Immature natural killer cell (primary cell): ENCODE data around the gene PRKAA2. TPM values are rescaled to one million over a fixed set of nuclear protein-coding genes. Genes with fewer than 3 reads are reported as not detected.
"Not testable (repeated sequence)": the region's sequence is repeated elsewhere in the genome, so short reads cannot be mapped to it uniquely, and the experiment has no call there.

Experiments
- DNase-seq, 3 donors: peaks; one replicate each; pipeline ENCODE4 v3.0.0; 2022; ENCODE audit warnings: mixed read lengths in 1 of 3
- H3K27ac Mint-ChIP-seq, 6 donors: one replicate each; pipeline ENCODE4 v1.8.0; 2020; ENCODE audit warnings: mixed read lengths in 6 of 6, mild to moderate bottlenecking in 5 of 6, inconsistent platforms in 4 of 6, moderate library complexity in 3 of 6
- H3K27me3 Mint-ChIP-seq, 3 donors: one replicate each; pipeline ENCODE4 v1.8.0; 2020 to 2021; ENCODE audit warnings: low read depth in 3 of 3, mild to moderate bottlenecking in 3 of 3, mixed read lengths in 3 of 3, moderate library complexity in 3 of 3, inconsistent platforms in 1 of 3
- H3K36me3 Mint-ChIP-seq, 3 donors: one replicate each; pipeline ENCODE4 v1.8.0; 2020; ENCODE audit warnings: mixed read lengths in 3 of 3, inconsistent platforms in 2 of 3, mild to moderate bottlenecking in 2 of 3
- H3K4me1 Mint-ChIP-seq, 2 donors: one replicate each; pipeline ENCODE4 v1.8.0; 2020; ENCODE audit warnings: inconsistent platforms in 2 of 2, mild to moderate bottlenecking in 2 of 2, mixed read lengths in 2 of 2, moderate library complexity in 1 of 2
- H3K4me3 Mint-ChIP-seq, 5 donors: one replicate each; pipeline ENCODE4 v1.8.0; 2020; ENCODE audit warnings: mild to moderate bottlenecking in 5 of 5, mixed read lengths in 5 of 5, inconsistent platforms in 3 of 5, moderate library complexity in 3 of 5
- H3K9me3 Mint-ChIP-seq, 6 donors: one replicate each; pipeline ENCODE4 v1.8.0; 2020; ENCODE audit warnings: mild to moderate bottlenecking in 6 of 6, mixed read lengths in 6 of 6, inconsistent platforms in 4 of 6, moderate library complexity in 3 of 6
- polyA plus RNA-seq, 3 donors: library from polyadenylated mRNA; unstranded; fragments of 300-500 nt; fragmentation: Illumina TruSeq; gene quantifications; one replicate each; pipeline ENCODE4 v1.2.3, GENCODE V29; 2021

PRKAA2 gene
- not detected for polyA plus RNA-seq

DNA sequence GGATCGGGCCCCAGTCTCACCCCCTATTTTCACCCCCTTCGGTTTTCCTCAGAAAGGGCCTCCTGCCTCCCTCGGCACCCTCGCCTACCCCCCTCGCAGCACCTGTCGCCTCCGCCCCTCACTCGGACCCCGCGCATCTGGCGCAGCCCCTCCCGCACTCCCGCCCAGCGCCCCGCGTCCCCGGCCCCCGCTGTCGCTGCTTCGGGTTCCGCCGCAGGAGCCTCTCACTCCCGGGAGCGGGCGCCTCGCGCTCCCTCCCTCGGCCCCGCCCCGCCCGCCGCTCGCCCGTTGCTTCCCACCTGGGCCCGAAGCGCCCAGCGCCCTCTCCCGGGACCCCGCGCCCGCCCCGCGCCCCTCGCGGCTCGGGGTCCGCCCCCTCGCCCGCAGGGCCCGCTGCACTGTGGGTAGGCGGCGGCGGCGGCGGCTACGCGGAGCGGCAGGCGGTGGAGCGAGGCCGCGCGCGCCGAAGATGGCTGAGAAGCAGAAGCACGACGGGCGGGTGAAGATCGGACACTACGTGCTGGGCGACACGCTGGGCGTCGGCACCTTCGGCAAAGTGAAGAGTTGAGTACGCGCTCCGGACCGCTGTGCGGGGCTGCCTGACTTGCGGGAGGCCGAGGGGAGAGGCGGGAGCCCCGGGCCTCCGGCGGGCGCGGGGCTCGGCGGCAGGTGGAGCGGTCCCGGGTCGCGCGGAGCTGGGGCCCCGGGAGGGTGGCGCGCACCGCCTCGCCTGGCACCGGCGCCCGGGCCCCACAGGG, at the start of gene PRKAA2:
Gene PRKAA2, plus strand, starts transcription at position 396 of the 758 bp plus-strand sequence. Its CDS starts 74 bp downstream, at position 470.
- H3K4me1 Mint-ChIP-seq, result peaks cover 6 to 12% of the 10 kb centered on the region in 2 donors
- no peak within 1 kb of the TSS for H3K27ac Mint-ChIP-seq
- peaks cover 0 to 14% (median 5%) of the 10 kb centered on the region in 6 donors for H3K9me3 Mint-ChIP-seq
- H3K4me3 Mint-ChIP-seq, result peak within 1 kb of the TSS; percentile 10 to 62 (median 50)
- H3K36me3 Mint-ChIP-seq, result peaks cover 0 to 6% (median 0%) of the 10 kb centered on the region in 3 donors
- no peak for DNase-seq
- H3K27me3 Mint-ChIP-seq, result peaks cover 10 to 24% (median 22%) of the 10 kb centered on the region in 3 donors

DNA sequence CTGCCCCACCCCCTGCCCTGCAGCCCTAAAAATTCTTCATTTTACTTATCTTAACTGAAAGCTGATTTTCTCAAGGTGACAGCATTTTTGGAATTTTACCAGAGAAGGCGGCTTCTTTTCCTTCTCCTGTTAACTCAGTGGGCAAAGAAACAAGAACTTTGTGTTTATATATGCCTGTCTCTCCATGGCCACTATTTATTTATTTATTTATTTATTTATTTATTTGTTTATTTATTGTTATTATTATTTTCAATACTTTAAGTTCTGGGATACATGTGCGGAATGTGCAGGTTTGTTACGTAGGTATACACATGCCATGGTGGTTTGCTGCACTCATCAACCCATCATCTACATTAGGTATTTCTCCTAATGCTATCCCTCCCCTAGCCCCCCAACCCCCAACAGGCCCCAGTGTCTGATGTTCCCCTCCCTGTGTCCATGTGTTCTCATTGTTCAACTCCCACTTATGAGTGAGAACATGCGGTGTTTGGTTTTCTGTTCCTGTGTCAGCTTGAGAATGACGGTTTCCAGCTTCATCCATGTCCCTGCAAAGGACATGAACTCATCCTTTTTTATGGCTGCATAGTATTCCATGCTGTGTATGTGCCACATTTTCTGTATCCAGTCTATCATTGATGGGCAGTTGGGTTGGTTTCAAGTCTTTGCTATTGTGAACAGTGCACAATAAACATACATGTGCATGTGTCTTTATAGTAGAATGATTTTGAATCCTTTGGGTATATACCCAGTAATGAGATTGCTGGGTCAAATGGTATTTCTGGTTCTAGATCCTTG, 49.5 kb upstream of the PRKAA2 start:
- not testable (repeated sequence) for H3K27ac Mint-ChIP-seq, H3K36me3 Mint-ChIP-seq, DNase-seq, H3K9me3 Mint-ChIP-seq, H3K27me3 Mint-ChIP-seq, H3K4me1 Mint-ChIP-seq, H3K4me3 Mint-ChIP-seq

DNA sequence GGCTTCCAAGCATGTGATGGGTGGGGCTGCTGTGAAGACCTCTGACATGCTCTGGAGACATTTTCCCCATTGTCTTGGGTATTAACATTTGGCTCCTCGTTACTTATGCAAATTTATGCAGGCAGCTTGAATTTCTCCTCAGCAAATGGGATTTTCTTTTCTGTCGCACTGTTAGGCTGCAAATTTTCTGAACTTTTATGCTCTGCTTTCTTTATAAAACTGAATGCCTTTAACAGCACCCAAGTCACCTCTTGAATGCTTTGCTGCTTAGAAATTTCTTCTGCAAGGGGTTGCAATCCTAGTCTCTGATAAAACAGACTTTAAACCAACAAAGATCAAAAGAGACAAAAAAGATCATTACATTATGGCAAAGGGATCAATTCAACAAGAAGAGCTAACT, 35.0 kb upstream of the PRKAA2 start:
- not testable (repeated sequence) for H3K36me3 Mint-ChIP-seq, H3K27me3 Mint-ChIP-seq, H3K4me1 Mint-ChIP-seq, H3K27ac Mint-ChIP-seq, H3K9me3 Mint-ChIP-seq, DNase-seq, H3K4me3 Mint-ChIP-seq

DNA sequence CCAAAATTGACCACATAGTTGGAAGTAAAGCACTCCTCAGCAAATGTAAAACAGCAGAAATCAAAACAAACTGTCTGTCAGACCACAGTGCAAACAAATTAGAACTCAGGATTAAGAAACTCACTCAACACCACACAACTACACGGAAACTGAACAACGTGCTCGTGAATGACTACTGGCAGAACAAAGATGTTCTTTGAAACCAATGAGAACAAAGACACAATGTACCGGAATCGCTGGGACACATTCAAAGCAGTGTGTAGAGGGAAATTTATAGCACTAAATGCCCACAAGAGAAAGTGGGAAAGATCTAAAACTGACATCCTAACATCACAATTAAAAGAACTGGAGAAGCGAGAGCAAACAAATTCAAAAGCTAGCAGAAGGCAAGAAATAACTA, 34.3 kb upstream of the PRKAA2 start:
- not testable (repeated sequence) for H3K27me3 Mint-ChIP-seq, H3K36me3 Mint-ChIP-seq, H3K27ac Mint-ChIP-seq

DNA sequence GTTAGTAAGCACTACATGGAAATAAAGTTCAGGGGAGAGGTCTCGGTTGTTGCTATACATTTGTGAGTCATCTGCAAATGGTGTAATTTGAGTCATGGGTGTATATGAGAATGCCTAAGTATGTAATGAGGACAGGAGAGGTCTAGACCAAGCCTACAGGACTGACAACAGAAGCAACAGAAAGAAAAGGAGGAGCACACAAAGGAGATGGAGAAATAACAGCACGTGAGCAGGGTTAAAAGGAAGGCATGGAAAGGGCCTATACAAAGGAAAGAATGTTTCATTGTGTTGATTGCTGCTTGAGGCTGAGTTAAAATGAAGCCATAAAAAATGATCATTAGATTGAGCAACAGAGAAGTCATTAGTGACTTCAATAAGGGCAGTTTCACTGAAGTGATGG, 28.0 kb upstream of the PRKAA2 start:
- Mint-ChIP-seq H3K4me1 (no peaks in the 10 kb centered on the region), H3K9me3 (peaks cover 0 to 3% (median 0%) of the 10 kb centered on the region in 6 donors), H3K4me3 (no peak overlapping the region), H3K27me3 (peaks cover 3% of the 10 kb centered on the region in 3 donors), H3K36me3 (no peaks in the 10 kb centered on the region), H3K27ac (no peak overlapping the region)
- no peak for DNase-seq

More for the DNA sequence above, 34.3 kb upstream of the PRKAA2 start:
- not testable (repeated sequence) for H3K9me3 Mint-ChIP-seq, H3K4me3 Mint-ChIP-seq, H3K4me1 Mint-ChIP-seq, DNase-seq

DNA sequence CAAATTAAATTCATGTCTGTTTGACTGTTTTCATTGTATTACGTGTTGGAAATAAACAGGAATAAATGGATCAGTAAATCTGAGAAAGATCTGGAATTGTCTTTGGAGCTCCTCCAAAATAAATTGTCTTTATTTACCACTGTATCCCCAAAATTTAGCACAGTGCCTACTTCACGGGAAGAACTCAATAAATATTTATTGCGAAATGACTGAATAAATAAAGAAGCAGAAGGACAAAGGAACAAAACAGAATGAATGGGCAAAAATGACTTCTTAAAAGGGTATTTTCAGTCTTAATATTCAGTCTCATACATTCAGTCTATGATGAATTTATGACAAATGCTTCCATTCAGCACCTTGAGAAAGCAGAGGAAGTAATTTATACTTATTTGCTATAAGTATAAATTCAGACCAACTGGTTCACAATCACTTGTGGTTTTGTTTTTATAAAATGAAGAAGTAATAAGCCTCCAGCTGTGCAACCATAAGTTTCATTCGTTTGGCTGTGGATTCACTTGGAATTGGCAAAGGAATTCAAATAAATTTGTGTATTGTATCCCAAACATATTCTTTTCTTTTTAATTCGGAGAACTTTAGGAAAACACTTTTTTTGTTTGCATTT, 19.2 kb upstream of the PRKAA2 start:
- no peaks in the 10 kb centered on the region for H3K4me1 Mint-ChIP-seq
- DNase-seq, result no peak
- peaks cover 2 to 7% (median 5%) of the 10 kb centered on the region in 3 donors for H3K27me3 Mint-ChIP-seq
- H3K4me3 Mint-ChIP-seq, result no peak overlapping the region
- peaks cover 0 to 5% (median under 1%) of the 10 kb centered on the region in 6 donors for H3K9me3 Mint-ChIP-seq
- no peak overlapping the region for H3K27ac Mint-ChIP-seq
- no peaks in the 10 kb centered on the region for H3K36me3 Mint-ChIP-seq

DNA sequence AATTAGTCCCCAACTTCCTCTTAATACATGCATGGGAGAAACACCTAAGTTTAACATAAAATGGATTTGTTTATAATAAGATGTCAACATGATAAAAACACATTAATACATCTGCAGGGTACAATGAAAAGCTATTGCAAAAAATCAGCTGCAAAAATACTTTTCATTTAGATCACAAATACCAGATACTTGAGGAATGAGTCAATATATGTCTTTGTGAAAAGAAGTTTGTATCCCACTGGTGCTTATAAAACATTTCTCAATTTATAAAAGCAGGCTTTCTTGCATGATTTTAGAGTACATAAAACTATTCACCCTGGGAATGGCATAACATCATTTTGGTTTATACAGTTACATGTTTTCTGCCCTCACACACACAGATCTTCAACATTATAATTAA, 18.6 kb upstream of the PRKAA2 start:
- Mint-ChIP-seq H3K4me1 (no peaks in the 10 kb centered on the region), H3K4me3 (no peak overlapping the region), H3K27me3 (peaks cover 2 to 7% (median 5%) of the 10 kb centered on the region in 3 donors), H3K36me3 (no peaks in the 10 kb centered on the region), H3K9me3 (peaks cover 0 to 5% (median under 1%) of the 10 kb centered on the region in 6 donors), H3K27ac (no peak overlapping the region)
- DNase-seq, result no peak

DNA sequence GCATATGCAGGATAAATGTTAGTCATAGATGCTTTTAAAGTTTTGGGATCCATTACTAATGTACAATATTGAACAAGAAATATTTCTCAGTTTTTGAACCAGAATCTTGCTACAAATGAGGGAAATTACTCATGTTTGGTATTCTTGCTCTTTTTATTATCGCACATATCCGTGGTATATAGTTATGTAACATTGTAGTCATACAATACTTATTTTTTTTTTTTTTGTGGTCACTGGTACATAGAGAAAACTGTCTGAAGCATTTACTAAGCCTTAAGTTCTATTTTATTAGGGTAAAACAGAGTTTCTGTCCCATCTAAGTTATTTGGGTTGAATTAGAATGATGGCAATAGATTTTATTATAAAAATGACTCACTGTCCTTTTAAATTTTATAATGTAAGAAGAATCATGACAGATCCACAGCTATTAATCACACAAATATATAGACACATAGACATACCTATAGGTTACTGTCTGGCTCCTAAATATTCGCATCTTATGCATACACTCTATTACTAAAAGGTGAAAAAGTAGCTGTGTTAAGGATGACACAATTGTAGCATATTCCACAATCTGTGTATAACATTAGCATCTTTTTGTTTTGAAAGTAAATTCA, 18.0 kb upstream of the PRKAA2 start:
- Mint-ChIP-seq H3K36me3 (no peaks in the 10 kb centered on the region), H3K9me3 (peaks cover 0 to 5% (median under 1%) of the 10 kb centered on the region in 6 donors), H3K27me3 (peaks cover 2 to 5% (median 3%) of the 10 kb centered on the region in 3 donors), H3K4me3 (no peak overlapping the region), H3K27ac (no peak overlapping the region), H3K4me1 (no peaks in the 10 kb centered on the region)
- no peak for DNase-seq

DNA sequence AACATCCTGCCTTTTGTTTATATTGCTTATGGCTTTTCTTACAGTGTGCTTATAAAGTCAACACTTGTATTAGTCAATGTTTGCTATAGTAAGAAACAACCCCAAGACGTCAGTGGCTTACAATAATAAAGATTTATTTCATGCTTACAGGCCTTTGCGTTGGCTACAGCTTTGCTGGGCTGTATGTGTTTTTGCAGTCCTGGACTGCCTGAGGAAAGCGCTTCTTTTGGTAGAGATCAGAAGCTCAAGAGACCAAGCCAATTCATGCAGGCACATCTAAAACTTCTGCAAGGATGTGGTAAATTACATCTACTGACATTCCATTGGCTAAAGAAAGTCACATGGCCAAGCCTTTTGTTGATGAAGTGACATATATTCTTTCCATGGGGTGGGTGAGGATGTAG, 17.5 kb upstream of the PRKAA2 start:
- Mint-ChIP-seq H3K36me3 (no peaks in the 10 kb centered on the region), H3K4me1 (no peaks in the 10 kb centered on the region), H3K27ac (no peak overlapping the region), H3K9me3 (peaks cover 0 to 6% (median under 1%) of the 10 kb centered on the region in 6 donors), H3K27me3 (peaks cover 2 to 5% (median 3%) of the 10 kb centered on the region in 3 donors), H3K4me3 (no peak overlapping the region)
- no peak for DNase-seq

DNA sequence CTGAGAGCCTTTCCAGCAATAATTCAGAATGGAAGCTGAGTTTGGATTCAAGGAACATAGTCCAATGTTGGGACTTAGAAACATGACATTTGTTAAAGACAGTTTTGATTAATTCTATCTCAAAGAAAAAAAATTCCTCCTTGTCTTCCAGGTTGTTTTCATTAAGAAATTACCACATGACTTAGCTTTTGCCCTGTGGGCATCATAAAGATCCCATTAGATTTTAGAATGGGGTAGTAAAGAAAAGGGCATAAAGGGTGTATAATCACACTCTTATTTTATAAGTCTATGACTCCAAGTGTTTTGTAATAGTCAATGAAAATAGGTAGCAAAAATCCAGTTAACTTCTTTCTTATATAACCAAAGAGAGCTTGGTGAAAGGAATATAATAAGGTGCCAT, 14.3 kb upstream of the PRKAA2 start:
- Mint-ChIP-seq H3K27me3 (peaks cover 0 to 5% (median 2%) of the 10 kb centered on the region in 3 donors), H3K4me1 (no peaks in the 10 kb centered on the region), H3K9me3 (peaks cover 0 to 6% (median 0%) of the 10 kb centered on the region in 6 donors), H3K27ac (no peak overlapping the region), H3K4me3 (no peak overlapping the region), H3K36me3 (no peaks in the 10 kb centered on the region)
- no peak for DNase-seq

DNA sequence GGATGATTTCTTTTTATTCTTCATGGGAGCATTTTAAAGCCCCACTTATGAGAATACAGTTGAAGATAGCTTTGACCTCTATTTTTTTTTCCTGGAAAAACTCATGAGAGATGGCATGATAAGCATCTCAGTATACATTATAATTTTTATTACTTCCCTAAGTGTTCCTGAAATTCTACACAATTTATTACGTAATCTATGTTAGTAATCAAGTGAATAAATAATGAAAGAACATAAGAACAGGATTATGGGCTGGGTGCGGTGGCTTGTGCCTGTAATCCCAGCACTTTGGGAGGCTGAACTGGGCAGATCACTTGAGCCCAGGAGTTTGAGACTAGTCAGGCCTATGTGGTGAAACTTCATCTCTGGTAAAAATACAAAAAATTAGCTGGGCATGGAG, 13.2 kb upstream of the PRKAA2 start:
- H3K4me1 Mint-ChIP-seq, result no peaks in the 10 kb centered on the region
- peaks cover 0 to 5% (median 2%) of the 10 kb centered on the region in 3 donors for H3K27me3 Mint-ChIP-seq
- H3K9me3 Mint-ChIP-seq, result peaks cover 0 to 6% (median 0%) of the 10 kb centered on the region in 6 donors
- H3K36me3 Mint-ChIP-seq, result no peaks in the 10 kb centered on the region
- no peak overlapping the region for H3K27ac Mint-ChIP-seq
- no peak for DNase-seq
- no peak overlapping the region for H3K4me3 Mint-ChIP-seq

DNA sequence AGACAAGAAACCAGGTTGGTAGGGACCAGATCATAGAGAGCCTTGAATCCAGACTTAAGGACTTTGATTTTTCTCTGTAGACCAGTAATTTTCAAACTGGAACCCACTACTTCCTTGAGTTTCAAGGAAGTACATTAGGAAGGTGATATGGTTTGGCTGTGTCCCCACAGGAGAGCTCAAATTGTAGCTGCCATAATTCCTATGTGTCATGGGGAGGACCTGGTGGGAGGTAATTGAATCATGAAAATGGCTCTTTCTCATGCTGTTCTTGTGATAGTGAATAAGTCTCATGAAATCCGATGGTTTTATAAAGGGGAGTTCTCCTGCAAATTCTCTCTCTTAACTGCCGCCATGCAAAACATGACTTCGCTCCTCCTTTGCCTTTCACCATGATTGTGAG, 10.1 kb upstream of the PRKAA2 start:
- no peak for DNase-seq
- Mint-ChIP-seq H3K27me3 (no peaks in the 10 kb centered on the region), H3K36me3 (no peaks in the 10 kb centered on the region), H3K27ac (no peak overlapping the region), H3K4me3 (no peak overlapping the region), H3K4me1 (no peaks in the 10 kb centered on the region), H3K9me3 (peaks cover 0 to 3% (median 0%) of the 10 kb centered on the region in 6 donors)

DNA sequence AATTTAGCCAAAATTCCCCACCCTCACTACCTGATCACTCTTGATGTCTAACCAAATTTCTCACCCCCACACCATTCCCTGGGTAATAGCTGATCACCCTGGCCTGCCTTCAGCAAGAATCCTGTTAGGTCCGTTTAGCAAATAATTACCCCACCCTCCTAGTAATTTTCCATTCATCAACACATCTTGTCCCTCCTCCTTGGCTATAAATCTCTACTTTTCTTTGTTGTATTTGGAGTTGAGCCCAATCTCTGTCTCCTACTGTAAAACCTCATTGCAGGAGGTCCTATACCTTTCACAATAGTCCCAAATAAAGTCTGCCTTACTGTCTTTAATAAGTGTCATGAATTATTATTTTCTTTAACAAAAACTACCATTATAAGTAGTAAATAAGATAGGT, 6.9 kb upstream of the PRKAA2 start:
- no peaks in the 10 kb centered on the region for H3K4me1 Mint-ChIP-seq
- DNase-seq, result no peak
- H3K9me3 Mint-ChIP-seq, result peaks cover 0 to 2% (median 0%) of the 10 kb centered on the region in 6 donors
- H3K36me3 Mint-ChIP-seq, result no peaks in the 10 kb centered on the region
- peaks cover 0 to 4% (median 2%) of the 10 kb centered on the region in 3 donors for H3K27me3 Mint-ChIP-seq
- no peak overlapping the region for H3K27ac Mint-ChIP-seq
- no peak overlapping the region for H3K4me3 Mint-ChIP-seq
